Left ventricle myocardium inferior (tissue), 1 donor: ENCODE data around the gene EGF. TPM values are rescaled to one million over a fixed set of nuclear protein-coding genes. Genes with fewer than 3 reads are reported as not detected.

Experiments
- DNase-seq: peaks from one replicate; pipeline ENCODE4 v3.0.0-alpha.2; 2020
- H3K27ac ChIP-seq: fragments of 200-600 bp; replicated peaks from 2 replicates; pipeline ENCODE4 v1.8.0; 2021
- H3K27me3 ChIP-seq: fragments of 200-600 bp; 2 replicates; pipeline ENCODE4 v1.8.0; 2021; ENCODE audit warnings: low read depth
- H3K36me3 ChIP-seq: fragments of 200-600 bp; 2 replicates; pipeline ENCODE4 v1.8.0; 2021
- H3K4me1 ChIP-seq: fragments of 200-600 bp; 2 replicates; pipeline ENCODE4 v1.8.0; 2021
- H3K4me3 ChIP-seq: fragments of 200-600 bp; 2 replicates; pipeline ENCODE4 v1.8.0; 2021; ENCODE audit warnings: mild to moderate bottlenecking, moderate library complexity
- H3K9me3 ChIP-seq: fragments of 200-600 bp; replicated peaks from 2 replicates; pipeline ENCODE4 v1.8.0; 2021
- intact Hi-C: fragments of 100-400 bp; cut with micrococcal nuclease; formaldehyde crosslinking; loops from one replicate; pipeline ENCODE4 v1.11.0; 2022
- total RNA-seq: library from RNA; stranded (reverse); fragmentation: NEBNext Ultra II Directional; extraction: Animal tissue kit (Norgen Biotek cat#: 25700); gene quantifications from one replicate; pipeline ENCODE4 v1.2.1, GENCODE V29; 2021
- TF ChIP-seq, protein P1 (sequence below): fragments of 200-600 bp; IDR thresholded peaks from 2 replicates; pipeline ENCODE4 v1.8.0; 2021; ENCODE audit warnings: antibody characterized with exemption, mild to moderate bottlenecking, borderline replicate concordance
- donor health status: DM: no; HTN: yes; CAD: no; lungs with severe emphysema.

Gene EGF
- total RNA-seq, 1 donor from 2014 or later = 13.0 TPM

DNA sequence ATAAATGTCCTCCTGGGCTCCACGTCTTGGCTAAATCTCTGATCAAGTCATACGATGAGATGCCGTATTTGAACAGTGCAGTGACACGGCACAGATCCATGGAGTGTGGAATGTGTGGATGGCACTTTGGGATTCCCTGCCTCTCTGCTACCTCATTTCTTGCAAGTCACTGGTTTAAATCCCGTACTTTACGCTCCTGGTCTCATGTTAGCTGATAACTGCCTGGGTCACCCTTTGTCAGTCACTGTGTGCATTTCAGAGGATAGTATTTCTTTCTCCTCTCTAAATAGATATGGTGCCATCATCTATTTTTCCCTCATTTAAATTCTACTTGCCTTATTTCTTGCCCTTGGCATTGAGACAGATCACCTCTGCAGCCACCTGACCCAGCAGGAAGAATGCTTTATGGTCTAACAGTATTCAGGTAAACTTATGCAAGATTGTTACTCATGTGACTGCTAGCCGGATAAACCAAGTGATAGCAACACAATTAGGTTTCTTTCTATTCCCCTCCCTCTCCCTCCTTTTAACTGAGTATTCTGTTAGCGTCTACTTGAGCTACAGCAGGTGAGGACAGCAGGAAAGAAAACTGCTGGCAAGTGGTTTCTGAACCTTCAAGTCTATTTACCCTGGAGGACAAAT, 2.8 kb downstream of the EGF start:
- Histone ChIP-seq H3K27me3 (no peaks in the 10 kb centered on the region), H3K4me1 (peaks cover 17% of the 10 kb centered on the region), H3K4me3 (peak overlapping the region; percentile 62), H3K36me3 (no peaks in the 10 kb centered on the region), H3K27ac (no peak overlapping the region), H3K9me3 (no peaks in the 10 kb centered on the region)
- no peak for DNase-seq
- intact Hi-C loops = no loop called here
- TF ChIP-seq, protein P1, sequence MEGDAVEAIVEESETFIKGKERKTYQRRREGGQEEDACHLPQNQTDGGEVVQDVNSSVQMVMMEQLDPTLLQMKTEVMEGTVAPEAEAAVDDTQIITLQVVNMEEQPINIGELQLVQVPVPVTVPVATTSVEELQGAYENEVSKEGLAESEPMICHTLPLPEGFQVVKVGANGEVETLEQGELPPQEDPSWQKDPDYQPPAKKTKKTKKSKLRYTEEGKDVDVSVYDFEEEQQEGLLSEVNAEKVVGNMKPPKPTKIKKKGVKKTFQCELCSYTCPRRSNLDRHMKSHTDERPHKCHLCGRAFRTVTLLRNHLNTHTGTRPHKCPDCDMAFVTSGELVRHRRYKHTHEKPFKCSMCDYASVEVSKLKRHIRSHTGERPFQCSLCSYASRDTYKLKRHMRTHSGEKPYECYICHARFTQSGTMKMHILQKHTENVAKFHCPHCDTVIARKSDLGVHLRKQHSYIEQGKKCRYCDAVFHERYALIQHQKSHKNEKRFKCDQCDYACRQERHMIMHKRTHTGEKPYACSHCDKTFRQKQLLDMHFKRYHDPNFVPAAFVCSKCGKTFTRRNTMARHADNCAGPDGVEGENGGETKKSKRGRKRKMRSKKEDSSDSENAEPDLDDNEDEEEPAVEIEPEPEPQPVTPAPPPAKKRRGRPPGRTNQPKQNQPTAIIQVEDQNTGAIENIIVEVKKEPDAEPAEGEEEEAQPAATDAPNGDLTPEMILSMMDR = no peak

DNA sequence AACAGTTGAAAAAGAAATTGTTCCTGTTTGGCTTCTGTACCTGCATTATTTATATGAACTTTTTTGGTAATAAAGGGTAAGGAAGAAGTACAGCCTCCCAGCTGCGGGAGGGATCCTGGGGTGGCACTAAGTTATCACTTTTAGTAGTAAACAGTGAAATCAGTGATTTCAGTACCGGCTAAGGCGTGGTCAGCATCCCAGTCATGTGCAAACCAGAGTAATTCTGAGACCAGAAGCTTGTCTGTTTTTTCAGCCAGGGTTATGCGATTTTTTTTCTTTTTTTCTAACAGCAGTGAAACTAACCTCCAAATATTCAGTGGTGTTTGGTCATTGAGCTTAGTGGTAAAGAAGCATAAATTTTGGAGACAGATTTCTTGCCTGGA, 3.3 kb downstream of the EGF start:
- no peak for DNase-seq

DNA sequence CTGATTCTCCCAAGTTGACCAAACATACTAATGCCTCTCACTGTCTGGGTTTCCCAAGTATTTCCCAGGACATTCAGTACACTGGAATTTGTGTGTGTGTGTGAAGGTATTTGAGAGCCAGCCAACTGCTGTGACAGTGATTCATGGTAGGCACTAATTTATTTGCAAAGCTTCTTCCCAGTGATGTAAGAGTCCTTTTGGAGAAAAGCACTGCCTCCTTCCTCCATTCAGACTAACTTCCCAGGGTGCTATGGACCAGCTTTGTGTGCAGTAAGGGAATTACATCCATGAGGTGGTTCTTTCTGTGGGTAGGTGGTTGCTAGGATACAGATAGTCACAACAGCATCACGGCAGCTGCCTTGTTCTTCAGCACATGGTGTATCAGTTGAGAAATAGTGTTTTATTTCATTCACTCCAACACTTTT, 8.7 kb downstream of the EGF start:
- Histone ChIP-seq H3K27ac (no peak overlapping the region), H3K27me3 (no peaks in the 10 kb centered on the region), H3K4me3 (no peak overlapping the region), H3K4me1 (peaks cover 4% of the 10 kb centered on the region), H3K9me3 (no peaks in the 10 kb centered on the region), H3K36me3 (no peaks in the 10 kb centered on the region)
- DNase-seq = no peak
- TF ChIP-seq, protein P1 = no peak
- intact Hi-C loops = no loop called here

More for the DNA sequence above, 3.3 kb downstream of the EGF start:
- H3K27ac ChIP-seq = no peak overlapping the region
- no peaks in the 10 kb centered on the region for H3K27me3 ChIP-seq
- H3K4me3 ChIP-seq = peak overlapping the region; percentile 62
- no peaks in the 10 kb centered on the region for H3K9me3 ChIP-seq
- H3K36me3 ChIP-seq = no peaks in the 10 kb centered on the region
- TF ChIP-seq, protein P1 = no peak
- intact Hi-C loops = no loop called here
- H3K4me1 ChIP-seq = peaks cover 17% of the 10 kb centered on the region

DNA sequence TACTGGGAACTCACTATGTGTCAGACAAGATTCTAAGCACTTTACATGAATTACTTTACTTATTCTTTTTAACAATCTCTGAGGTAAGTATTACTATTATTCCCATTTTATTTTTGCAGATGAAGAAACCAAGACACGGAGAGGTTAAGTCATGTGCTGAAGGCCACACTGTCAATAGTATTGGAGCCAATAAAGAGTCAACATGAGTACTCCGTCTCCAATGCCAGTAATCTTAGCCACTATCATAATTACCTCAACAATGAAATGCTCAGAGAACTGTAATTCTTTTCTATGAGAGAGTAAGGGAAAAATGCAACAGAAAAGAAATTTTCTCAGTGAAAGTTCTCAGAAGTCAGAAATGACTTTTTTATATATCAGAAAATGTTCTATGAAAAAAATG, 12.7 kb downstream of the EGF start:
- no peaks in the 10 kb centered on the region for H3K9me3 ChIP-seq
- H3K36me3 ChIP-seq = no peaks in the 10 kb centered on the region
- H3K4me3 ChIP-seq = no peak overlapping the region
- intact Hi-C loops = no loop called here
- H3K27me3 ChIP-seq = no peaks in the 10 kb centered on the region
- DNase-seq = no peak
- H3K4me1 ChIP-seq = peaks cover 4% of the 10 kb centered on the region
- TF ChIP-seq, protein P1 = no peak
- H3K27ac ChIP-seq = no peak overlapping the region

- TF ChIP-seq, protein P1 = no peak
- intact Hi-C loops = no loop called here
- no peaks in the 10 kb centered on the region for H3K36me3 ChIP-seq
These were observed 15.8 kb downstream of the EGF start for GRCh38 chr4:109928327-109929045.

More at GRCh38 chr4:109928327-109929045, 15.8 kb downstream of the EGF start:
- no peaks in the 10 kb centered on the region for H3K4me1 ChIP-seq
- no peak overlapping the region for H3K27ac ChIP-seq
- no peak overlapping the region for H3K4me3 ChIP-seq
- no peak for DNase-seq
- H3K9me3 ChIP-seq = no peaks in the 10 kb centered on the region
- no peaks in the 10 kb centered on the region for H3K27me3 ChIP-seq
